Lower leg skin (tissue), 4 donors: ENCODE data around the gene ITIH2. TPM values are rescaled to one million over a fixed set of nuclear protein-coding genes. Genes with fewer than 3 reads are reported as not detected.

ENCODE experiments used
- DNase-seq, 2 donors: peaks; one replicate each; pipeline ENCODE4 v3.0.0-alpha.2; 2019; ENCODE audit warnings: low spot score in 2 of 2
- H3K4me3 ChIP-seq: fragments of 200-600 bp; sonication (generic); 2 replicates; pipeline ENCODE4 v1.5.1; 2017; ENCODE audit warnings: mild to moderate bottlenecking, low read depth; ENCODE audit not compliant: poor library complexity, severe bottlenecking
- CTCF ChIP-seq, 3 donors: fragments of 450-650 bp; IDR thresholded peaks; one replicate each; pipeline ENCODE4 v1.5.1; 2016; ENCODE audit warnings: antibody characterized with exemption in 3 of 3, mild to moderate bottlenecking in 3 of 3, moderate library complexity in 2 of 3
- POLR2A ChIP-seq, 2 donors: fragments of 450-650 bp; IDR thresholded peaks; one replicate each; pipeline ENCODE4 v1.6.1; 2016 to 2017; ENCODE audit warnings: antibody characterized with exemption in 2 of 2, mild to moderate bottlenecking in 1 of 2, moderate library complexity in 1 of 2
- WGBS, 2 donors: methylation state at CpG; one replicate each; pipeline ENCODE4 v1.1.5; 2018; 5-methylcytosine and 5-hydroxymethylcytosine counted together
- intact Hi-C: fragments of 100-400 bp; cut with DNase I; formaldehyde crosslinking; loops from one replicate; pipeline ENCODE4 v1.15.0; 2023; ENCODE audit warnings: low total_unique reads
- total RNA-seq, 4 donors: library from RNA; depleted of rRNA; stranded (reverse); fragments of >200 nt; gene quantifications; one replicate each; pipeline ENCODE4 v1.1.0, GENCODE V29; 2016

ITIH2 gene
- total RNA-seq, 4 donors from 2014 or later: not detected

- peak overlapping the region; percentile 98 for H3K4me3 ChIP-seq
- 2 to 4% methylated on average over 15 to 18 of the region's 26 CpGs for WGBS, 2 donors
- peak in 1 of 2 donors; percentile 89 for DNase-seq
- intact Hi-C loops: no loop called here
- TF ChIP-seq POLR2A (IDR thresholded peaks at IDR 0.05) (no peak), CTCF (IDR thresholded peaks at IDR 0.05) (no peak)
These were observed 84.2 kb downstream of the ITIH2 start for GRCh38 chr10:7787150-7787856.

DNA sequence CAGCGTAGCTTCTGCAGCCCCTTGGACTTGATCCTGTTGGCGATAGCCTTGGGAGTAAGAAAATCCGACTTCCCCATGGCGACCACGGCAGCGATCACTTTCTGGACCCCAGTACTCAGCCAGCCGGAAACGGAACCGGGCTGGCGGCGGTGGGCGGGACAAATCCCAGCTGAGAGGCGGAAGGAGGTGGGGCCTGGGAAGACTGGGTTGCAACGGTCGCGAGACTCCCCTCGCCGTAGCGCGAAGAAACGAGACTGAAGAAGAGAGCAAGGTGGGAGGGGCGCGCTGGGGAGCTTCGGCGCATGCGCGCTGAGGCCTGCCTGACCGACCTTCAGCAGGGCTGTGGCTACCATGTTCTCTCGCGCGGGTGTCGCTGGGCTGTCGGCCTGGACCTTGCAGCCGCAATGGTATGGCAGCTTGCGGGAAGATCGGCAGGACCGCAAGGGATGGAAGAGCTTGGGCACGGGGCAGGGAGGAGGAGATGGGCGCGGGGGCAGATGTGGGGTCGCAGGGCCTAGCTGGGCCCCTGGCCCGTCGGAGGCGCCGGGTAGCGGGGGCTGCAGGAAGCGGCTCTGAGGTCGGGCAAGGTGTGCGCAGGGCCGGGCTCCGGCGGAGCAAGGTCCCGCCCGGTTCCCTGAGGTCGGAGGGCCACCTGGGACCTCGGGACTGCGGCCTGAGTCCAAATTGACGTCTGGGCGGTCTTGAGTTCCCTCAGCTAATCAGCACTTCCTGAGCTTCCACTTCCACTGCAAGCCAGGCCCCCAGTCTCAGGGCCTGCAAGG, 84.9 kb downstream of the ITIH2 start, which contains the start of the genes ATP5F1C and KIN:
Gene ATP5F1C (plus strand): TSS at position 321 of the 782 bp plus-strand sequence. CDS start 31 bp downstream, at position 352.
Gene KIN (minus strand): TSS at position 137 of the 782 bp plus-strand sequence. CDS start 60 bp downstream, at position 77.
- H3K4me3 ChIP-seq: peak within 1 kb of the TSS; percentile 98

DNA sequence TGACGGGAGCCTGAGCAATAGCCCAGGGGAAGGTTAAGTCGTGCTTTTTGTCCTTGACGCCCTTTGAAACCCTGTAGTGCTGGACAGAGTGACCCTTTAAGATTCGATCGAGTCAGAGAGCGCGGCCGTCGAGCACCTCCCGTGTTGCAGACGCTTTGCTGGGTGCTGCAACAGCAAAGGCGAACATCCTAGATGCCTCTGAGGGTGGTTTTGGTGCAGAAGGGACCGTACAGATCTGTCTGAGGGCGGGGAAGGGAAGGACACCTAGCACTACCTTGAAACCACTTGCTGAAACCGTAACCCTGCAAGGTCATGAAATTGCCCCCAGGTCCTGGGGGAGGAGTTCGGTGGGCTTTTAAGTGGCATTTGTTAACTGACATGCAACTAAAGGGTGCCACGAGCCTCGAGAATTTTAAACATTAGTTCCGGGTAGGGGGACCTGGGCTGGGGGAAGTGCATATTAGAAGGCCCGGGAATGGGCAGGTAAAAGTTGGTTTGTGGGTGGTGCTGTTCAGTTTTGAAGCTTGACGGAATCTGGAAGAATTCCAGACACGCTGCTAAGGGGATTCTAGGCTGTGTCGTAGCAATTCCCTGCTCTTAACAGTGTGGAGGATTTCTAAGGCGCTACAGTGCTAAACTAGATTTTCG, 85.6 kb downstream of the ITIH2 start:
- TF ChIP-seq POLR2A (IDR thresholded peaks at IDR 0.05) (no peak), CTCF (IDR thresholded peaks at IDR 0.05) (no peak)
- intact Hi-C loops: no loop called here
- DNase-seq: no peak
- peak overlapping the region; percentile 98 for H3K4me3 ChIP-seq
- 1 to 2% methylated on average over 25 of the region's 25 CpGs for WGBS, 2 donors

More for the DNA sequence above, 84.9 kb downstream of the ITIH2 start, which contains the start of the genes ATP5F1C and KIN:
- WGBS, 2 donors: 0% methylated on average over 33 to 51 of the region's 59 CpGs
- TF ChIP-seq POLR2A (IDR thresholded peaks at IDR 0.05) (peak in 1 of 2 donors; percentile 44), CTCF (IDR thresholded peaks at IDR 0.05) (no peak)
- DNase-seq: peak; percentile 96 to 99
- intact Hi-C loops: no loop called here

DNA sequence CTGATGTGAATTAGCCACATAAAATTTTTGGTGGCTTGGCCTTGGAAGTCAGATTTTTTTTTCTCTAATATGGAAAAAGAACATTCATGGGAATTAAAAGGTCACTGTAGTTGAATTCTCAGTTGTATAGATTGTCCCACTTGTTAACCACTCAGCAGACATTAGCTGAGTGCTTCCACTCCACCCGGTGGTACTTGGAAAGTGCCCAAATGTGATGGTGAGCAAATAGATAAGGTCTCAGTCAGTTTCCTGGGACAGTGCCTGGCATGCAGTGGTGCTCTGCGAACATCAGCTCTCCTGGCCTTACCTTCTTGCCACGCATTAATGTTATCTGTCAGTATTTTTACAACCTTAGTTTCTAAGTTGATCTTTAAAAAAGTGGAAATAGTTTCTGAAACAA, 86.3 kb downstream of the ITIH2 start:
- no peak for DNase-seq
- 35 to 36% methylated on average over 3 of the region's 3 CpGs for WGBS, 2 donors
- TF ChIP-seq POLR2A (IDR thresholded peaks at IDR 0.05): no peak
- no peak for TF ChIP-seq CTCF (IDR thresholded peaks at IDR 0.05)
- H3K4me3 ChIP-seq: peak overlapping the region; percentile 98
- intact Hi-C loops: no loop called here

DNA sequence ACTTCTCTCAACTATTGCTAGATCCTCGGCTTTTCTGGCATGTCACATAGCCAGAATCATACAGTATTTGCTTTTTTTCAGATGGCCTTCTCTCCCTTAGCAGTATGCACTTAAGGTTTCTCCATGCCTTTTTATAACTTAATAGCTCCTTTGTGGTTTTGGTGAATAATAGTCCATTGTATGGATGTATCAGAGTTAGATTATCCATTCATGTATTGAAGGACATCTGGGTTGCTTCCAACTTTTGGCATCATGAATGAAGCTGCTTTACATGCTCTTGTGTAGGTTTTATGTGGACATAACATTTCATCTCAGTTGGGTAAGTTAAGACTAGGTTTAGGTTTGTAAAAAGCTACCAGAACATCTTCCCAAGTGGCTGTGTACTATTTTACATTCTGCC, 89.4 kb downstream of the ITIH2 start:
- 69 to 74% methylated on average over 1 of the region's 1 CpG for WGBS, 2 donors
- no peak overlapping the region for H3K4me3 ChIP-seq
- intact Hi-C loops: no loop called here
- no peak for DNase-seq
- TF ChIP-seq POLR2A (IDR thresholded peaks at IDR 0.05): no peak
- no peak for TF ChIP-seq CTCF (IDR thresholded peaks at IDR 0.05)
